ENCODE results near the gene PNMA8A. TPM values are rescaled to one million over a fixed set of nuclear protein-coding genes. Genes with fewer than 3 reads are reported as not detected.
A peak's percentile ranks its signal among the peaks of the same experiment; 100 is the strongest.

PNMA8A gene
- total and polyA plus RNA-seq, 5 experiments from 2014 or later, result 3.0 to 3.5 TPM; not detected in 3

- no peak overlapping the region for H3K27ac Mint-ChIP-seq
- H3K4me1 Mint-ChIP-seq, result peaks cover 21 to 73% (median 42%) of the 10 kb centered on the region in 4 donors
- ATAC-seq (peak; percentile 29 to 33), DNase-seq (no peak)
- peaks cover 45 to 90% (median 63%) of the 10 kb centered on the region in 5 donors for H3K27me3 Mint-ChIP-seq
- POLR2A ChIA-PET, result interaction anchor here (0.6 to 1.2 kb wide), 4 partner anchors 16 to 34 kb away, joined by 3 to 5 read pairs (median 4); no protein-coding TSS in a partner anchor
- H3K4me3 Mint-ChIP-seq, result peak overlapping the region in 7 of 10 donors; percentile 26 to 78 (median 54)
- no peaks in the 10 kb centered on the region for H3K9me3 Mint-ChIP-seq
- H3K36me3 Mint-ChIP-seq, result no peaks in the 10 kb centered on the region
These were observed 18.3 kb upstream of the PNMA8A start for GRCh38 chr19:46489445-46490272.

- POLR2A ChIA-PET, result no interaction called here
- DNase-seq (no peak), ATAC-seq (no peak)
- Mint-ChIP-seq H3K27ac (peak overlapping the region in 3 of 10 donors; percentile 4 to 90 (median 87)), H3K27me3 (peaks cover 44 to 84% (median 60%) of the 10 kb centered on the region in 5 donors), H3K4me1 (peaks cover 15 to 63% (median 36%) of the 10 kb centered on the region in 4 donors), H3K9me3 (no peaks in the 10 kb centered on the region), H3K4me3 (peak overlapping the region in 4 of 10 donors; percentile 11 to 69 (median 48)), H3K36me3 (no peaks in the 10 kb centered on the region)
These were observed 17.2 kb upstream of the PNMA8A start for GRCh38 chr19:46488551-46488950.

- POLR2A ChIA-PET, result interaction anchor here (0.6 to 1.1 kb wide), 2 partner anchors 79 to 86 kb away, joined by 3 to 7 read pairs; no protein-coding TSS in a partner anchor
- ATAC-seq (peak; percentile 71 to 81), DNase-seq (peak; percentile 56 to 82 (median 74))
- Mint-ChIP-seq H3K4me3 (peak overlapping the region in 2 of 10 donors; percentile 31 to 47), H3K4me1 (peaks cover 15 to 57% (median 34%) of the 10 kb centered on the region in 4 donors), H3K9me3 (no peaks in the 10 kb centered on the region), H3K36me3 (no peaks in the 10 kb centered on the region), H3K27me3 (peaks cover 44 to 80% (median 62%) of the 10 kb centered on the region in 5 donors), H3K27ac (peak overlapping the region in 2 of 10 donors; percentile 19 to 57)
These were observed 16.6 kb upstream of the PNMA8A start for GRCh38 chr19:46487802-46488445.

- H3K27ac Mint-ChIP-seq, result peak overlapping the region in 1 of 10 donors; percentile 18
- H3K4me3 Mint-ChIP-seq, result peak overlapping the region in 3 of 10 donors; percentile 15 to 58 (median 50)
- no peak for DNase-seq
- H3K4me1 Mint-ChIP-seq, result peaks cover 15 to 54% (median 33%) of the 10 kb centered on the region in 4 donors
- H3K9me3 Mint-ChIP-seq, result no peaks in the 10 kb centered on the region
- peaks cover 44 to 79% (median 66%) of the 10 kb centered on the region in 5 donors for H3K27me3 Mint-ChIP-seq
- ATAC-seq, result no peak
- POLR2A ChIA-PET, result interaction anchor here (0.6 to 1.1 kb wide), 2 partner anchors 78 to 86 kb away, joined by 3 to 7 read pairs; no protein-coding TSS in a partner anchor
- no peaks in the 10 kb centered on the region for H3K36me3 Mint-ChIP-seq
These were observed 15.9 kb upstream of the PNMA8A start for GRCh38 chr19:46487178-46487801.

GRCh38 chr19:46486358-46486757, 15.0 kb upstream of the PNMA8A start:
- Mint-ChIP-seq H3K9me3 (no peaks in the 10 kb centered on the region), H3K4me3 (no peak overlapping the region), H3K4me1 (peaks cover 15 to 47% (median 29%) of the 10 kb centered on the region in 4 donors), H3K27ac (no peak overlapping the region), H3K27me3 (peaks cover 38 to 79% (median 64%) of the 10 kb centered on the region in 5 donors), H3K36me3 (no peaks in the 10 kb centered on the region)
- DNase-seq (no peak), ATAC-seq (no peak)
- POLR2A ChIA-PET, result no interaction called here

GRCh38 chr19:46484656-46485055, 13.3 kb upstream of the PNMA8A start:
- DNase-seq (no peak), ATAC-seq (no peak)
- Mint-ChIP-seq H3K27ac (no peak overlapping the region), H3K9me3 (no peaks in the 10 kb centered on the region), H3K36me3 (no peaks in the 10 kb centered on the region), H3K4me3 (no peak overlapping the region), H3K4me1 (peaks cover 11 to 30% (median 21%) of the 10 kb centered on the region in 4 donors), H3K27me3 (peaks cover 32 to 73% (median 59%) of the 10 kb centered on the region in 5 donors)
- POLR2A ChIA-PET, result interaction anchor here (0.7 kb wide), 1 partner anchor 84 kb away, joined by 3 read pairs; no protein-coding TSS in a partner anchor

- no peak for ATAC-seq
- Mint-ChIP-seq H3K4me3 (no peak overlapping the region), H3K4me1 (peaks cover 1 to 9% (median 8%) of the 10 kb centered on the region in 4 donors), H3K36me3 (no peaks in the 10 kb centered on the region), H3K27me3 (peaks cover 20 to 67% (median 56%) of the 10 kb centered on the region in 5 donors), H3K27ac (no peak overlapping the region), H3K9me3 (no peaks in the 10 kb centered on the region)
- POLR2A ChIA-PET, result no interaction called here
- no peak for DNase-seq
These were observed 11.3 kb upstream of the PNMA8A start for GRCh38 chr19:46482631-46483030.

GRCh38 chr19:46481947-46482346, 10.6 kb upstream of the PNMA8A start:
- no peak for DNase-seq
- Mint-ChIP-seq H3K27me3 (peaks cover 18 to 61% (median 51%) of the 10 kb centered on the region in 5 donors), H3K36me3 (no peaks in the 10 kb centered on the region), H3K4me1 (peaks cover 0 to 3% (median 2%) of the 10 kb centered on the region in 4 donors), H3K27ac (no peak overlapping the region), H3K4me3 (no peak overlapping the region), H3K9me3 (no peaks in the 10 kb centered on the region)
- no peak for ATAC-seq
- POLR2A ChIA-PET, result no interaction called here

GRCh38 chr19:46481223-46481848, 10.0 kb upstream of the PNMA8A start:
- Mint-ChIP-seq H3K9me3 (no peaks in the 10 kb centered on the region), H3K27me3 (peaks cover 13 to 54% (median 45%) of the 10 kb centered on the region in 5 donors), H3K27ac (no peak overlapping the region), H3K36me3 (no peaks in the 10 kb centered on the region), H3K4me3 (no peak overlapping the region), H3K4me1 (peaks cover 0 to under 1% (median 0%) of the 10 kb centered on the region in 4 donors)
- DNase-seq, result no peak
- POLR2A ChIA-PET, result no interaction called here
- ATAC-seq, result no peak

GRCh38 chr19:46480415-46480814, 9.1 kb upstream of the PNMA8A start:
- POLR2A ChIA-PET, result no interaction called here
- H3K27me3 Mint-ChIP-seq, result peaks cover 11 to 50% (median 40%) of the 10 kb centered on the region in 5 donors
- no peak for DNase-seq
- no peak overlapping the region for H3K27ac Mint-ChIP-seq
- H3K4me3 Mint-ChIP-seq, result no peak overlapping the region
- no peaks in the 10 kb centered on the region for H3K36me3 Mint-ChIP-seq
- no peaks in the 10 kb centered on the region for H3K4me1 Mint-ChIP-seq
- no peak for ATAC-seq
- no peaks in the 10 kb centered on the region for H3K9me3 Mint-ChIP-seq

GRCh38 chr19:46478356-46478986, 7.1 kb upstream of the PNMA8A start:
- Mint-ChIP-seq H3K27ac (peak overlapping the region in 1 of 10 donors; percentile 48), H3K36me3 (peaks cover 0 to 2% (median 0%) of the 10 kb centered on the region in 3 donors), H3K9me3 (no peaks in the 10 kb centered on the region), H3K4me3 (no peak overlapping the region), H3K4me1 (no peaks in the 10 kb centered on the region), H3K27me3 (peaks cover 15 to 60% (median 38%) of the 10 kb centered on the region in 5 donors)
- ATAC-seq, result peak; percentile 52 to 75
- peak in 2 of 10 donors; percentile 24 to 33 for DNase-seq
- POLR2A ChIA-PET, result no interaction called here
